HG03469 (cell line): ENCODE data around the gene FOXN3.

ENCODE experiments used
- ATAC-seq: cut with Tn5 transposase; IDR thresholded peaks from one replicate; pipeline ENCODE4 v1.9.1; 2021; ENCODE audit warnings: mild to moderate bottlenecking, moderate library complexity, moderate number of reproducible peaks; ENCODE audit not compliant: unreplicated experiment

Gene FOXN3

DNA sequence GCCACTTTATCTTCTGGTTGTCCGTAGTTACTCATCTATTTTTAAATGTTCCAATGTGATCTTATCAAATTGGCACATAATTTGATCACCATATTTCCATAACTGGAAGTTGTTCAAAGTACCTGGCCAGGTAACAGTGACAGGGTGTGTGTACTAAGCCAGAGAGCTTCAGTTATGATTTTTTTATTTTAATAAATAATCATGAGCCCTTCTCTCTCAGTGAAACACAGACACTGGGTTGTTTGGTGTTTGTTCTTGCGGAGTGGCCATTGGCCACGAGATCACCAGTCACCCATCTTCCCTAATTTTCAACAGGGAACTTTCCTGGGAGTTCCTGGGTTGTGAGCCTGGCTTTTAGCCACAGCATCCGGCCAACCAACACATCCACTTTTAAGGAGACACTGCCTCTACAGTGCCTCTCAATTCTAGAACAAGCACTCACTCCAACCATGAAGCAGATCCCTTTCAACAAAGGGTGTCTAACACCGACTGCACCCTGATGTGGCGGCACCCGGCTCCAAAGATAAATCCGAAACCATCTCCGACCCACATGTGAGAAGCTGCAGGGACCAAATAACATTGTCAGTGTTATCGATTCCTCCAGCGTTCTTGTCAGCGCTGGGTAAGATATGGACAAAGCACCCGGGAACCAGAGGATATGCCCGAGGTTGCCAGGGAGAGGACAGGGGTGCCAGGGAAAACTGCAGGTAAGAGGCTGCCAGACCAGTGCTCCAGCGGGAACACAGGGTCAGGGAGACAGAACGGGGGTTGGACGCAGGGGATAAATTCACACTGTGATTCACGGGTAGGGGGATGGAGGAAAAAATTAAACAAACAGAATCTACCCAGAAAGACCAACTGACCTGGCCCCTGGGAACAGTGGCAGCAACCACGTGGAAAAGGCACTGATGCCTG is 49.9 kb downstream of the FOXN3 start:
- no peak for ATAC-seq

DNA sequence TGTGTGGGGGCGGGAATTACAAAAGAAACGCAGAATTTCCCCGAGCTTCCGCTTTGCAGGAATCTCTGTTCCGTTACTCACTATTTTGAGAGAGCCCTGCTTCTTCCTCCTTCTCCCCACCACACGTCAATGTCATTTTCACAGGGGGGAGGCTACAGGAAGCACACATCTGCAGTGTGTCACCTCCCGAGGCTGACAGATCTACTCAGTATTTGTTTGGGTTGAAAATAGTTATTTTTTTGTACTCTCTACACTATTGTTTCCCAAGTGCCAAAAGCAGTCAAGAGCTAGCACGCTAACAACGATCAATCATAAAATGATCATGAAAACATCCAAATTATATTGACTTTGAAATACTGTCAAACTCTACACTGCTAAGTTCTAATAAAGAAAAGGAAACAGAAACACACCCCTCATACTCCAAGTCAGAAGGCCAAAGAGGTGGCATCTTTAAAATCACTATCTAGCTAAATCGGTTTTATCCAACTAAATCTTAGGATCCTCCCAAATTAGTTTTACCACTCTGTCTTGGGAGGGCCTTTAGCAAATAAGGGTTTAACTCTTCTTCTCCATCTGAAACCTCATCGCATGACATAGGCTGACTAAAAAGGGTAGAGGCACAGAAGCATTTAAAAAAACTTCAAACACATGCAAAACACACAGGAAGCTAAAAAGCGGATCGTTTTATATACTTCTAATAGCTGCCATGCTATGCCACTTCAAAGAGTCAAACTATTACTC is 51.8 kb downstream of the FOXN3 start:
- peak; percentile 74 for ATAC-seq

DNA sequence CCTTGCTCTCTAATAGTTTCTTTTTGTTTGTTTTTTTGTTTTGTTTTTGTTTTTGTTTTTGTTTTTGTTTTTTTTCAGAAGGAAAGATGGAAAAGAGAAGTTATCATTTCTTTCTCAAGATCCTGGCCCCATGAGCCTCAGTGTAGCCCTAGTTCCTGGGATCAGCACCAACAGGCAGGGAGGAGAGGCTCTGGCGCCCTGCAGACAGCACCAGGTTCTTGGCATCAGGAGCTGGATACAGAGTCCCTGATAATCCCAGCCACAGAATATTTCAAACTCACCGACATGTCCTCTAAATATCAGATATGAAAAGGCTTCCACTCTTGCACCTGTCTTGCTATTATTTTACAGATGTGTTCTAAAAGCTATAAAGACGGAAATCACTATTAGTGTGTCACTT is 52.7 kb downstream of the FOXN3 start:
- ATAC-seq: no peak

DNA sequence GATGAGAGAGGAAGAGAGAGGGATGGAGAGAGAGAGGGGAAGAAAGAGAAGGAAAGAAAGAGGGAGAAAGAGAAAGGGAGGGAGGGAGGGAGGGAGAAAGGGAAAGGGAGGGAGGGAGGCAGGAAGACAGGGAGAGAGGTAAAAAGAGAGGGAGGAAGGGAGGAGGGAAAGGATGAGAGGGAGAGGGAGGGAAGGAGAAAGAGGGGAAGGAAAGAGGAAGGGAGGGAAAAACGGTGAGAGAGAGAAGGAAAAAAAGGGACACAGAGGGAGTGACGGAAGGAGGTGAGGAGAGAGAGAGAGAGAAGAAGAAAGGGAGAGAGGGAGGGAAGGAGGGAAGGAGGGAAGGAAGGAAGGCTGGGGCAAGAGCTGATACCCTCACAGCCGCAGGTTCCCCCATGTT is 56.8 kb downstream of the FOXN3 start:
- no peak for ATAC-seq

DNA sequence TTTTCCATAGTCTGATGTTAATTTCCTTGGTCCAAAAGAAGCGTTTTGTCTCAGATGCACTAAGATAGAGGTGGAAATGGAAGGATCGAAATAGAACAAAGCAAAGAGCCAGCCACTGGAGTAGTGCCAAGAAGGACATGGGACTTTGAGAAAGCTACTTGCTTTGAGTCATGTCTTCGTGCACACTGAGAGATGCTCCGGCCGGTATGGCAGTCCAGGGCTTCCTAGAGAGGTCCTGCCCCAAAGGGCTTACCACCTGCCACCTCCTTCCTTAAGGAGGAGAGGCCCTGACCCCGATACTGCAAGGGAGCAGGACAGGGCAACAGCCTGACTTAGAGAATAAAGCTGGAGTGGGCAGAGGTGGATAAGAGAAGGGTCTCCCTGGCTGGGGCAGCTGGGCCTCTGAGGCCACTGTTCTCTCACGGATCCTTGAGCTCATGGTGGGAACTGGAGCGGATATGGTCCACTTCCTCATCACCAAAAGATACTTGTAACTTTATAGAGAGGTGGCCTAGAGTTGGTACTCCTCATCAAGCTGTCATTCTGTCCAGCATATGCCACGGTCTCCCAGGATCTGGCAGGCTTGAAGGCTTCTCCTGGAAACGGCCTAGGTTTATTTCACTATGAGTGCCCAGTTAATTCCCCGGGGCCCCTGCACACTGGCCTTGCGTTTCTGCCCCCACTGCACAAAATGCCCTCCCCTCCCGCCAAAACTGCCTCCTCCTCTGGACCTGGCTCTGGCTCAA is 57.4 kb downstream of the FOXN3 start:
- ATAC-seq: no peak

DNA sequence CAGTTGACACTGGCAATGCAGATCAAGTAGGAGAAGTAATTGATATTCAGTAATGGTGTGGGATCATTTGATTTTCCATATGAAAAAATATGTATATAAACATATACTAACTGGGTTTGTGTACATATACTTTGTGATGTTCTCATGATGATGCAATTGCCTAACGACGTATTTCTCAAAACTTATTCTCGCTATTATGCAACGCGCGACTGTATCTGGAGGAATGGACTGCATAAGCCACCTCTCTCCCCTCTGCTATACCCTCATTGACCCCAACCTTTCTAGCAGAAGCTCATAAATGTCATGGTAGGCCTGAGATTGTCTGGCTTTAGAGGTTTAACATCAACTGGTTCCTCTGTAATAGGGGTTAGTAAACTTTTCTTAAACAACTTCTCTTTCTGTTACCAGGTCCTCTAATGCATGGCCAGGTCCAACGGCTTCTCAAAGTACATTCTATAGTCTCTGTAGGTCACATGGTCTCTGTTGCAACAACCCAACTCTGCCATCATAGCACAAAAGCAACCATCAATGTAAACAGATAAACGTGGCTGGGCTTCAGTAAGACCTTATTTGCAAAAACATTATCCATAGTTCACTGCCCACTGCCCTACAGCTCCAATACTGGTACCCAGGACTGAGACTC is 59.3 kb downstream of the FOXN3 start:
- no peak for ATAC-seq

DNA sequence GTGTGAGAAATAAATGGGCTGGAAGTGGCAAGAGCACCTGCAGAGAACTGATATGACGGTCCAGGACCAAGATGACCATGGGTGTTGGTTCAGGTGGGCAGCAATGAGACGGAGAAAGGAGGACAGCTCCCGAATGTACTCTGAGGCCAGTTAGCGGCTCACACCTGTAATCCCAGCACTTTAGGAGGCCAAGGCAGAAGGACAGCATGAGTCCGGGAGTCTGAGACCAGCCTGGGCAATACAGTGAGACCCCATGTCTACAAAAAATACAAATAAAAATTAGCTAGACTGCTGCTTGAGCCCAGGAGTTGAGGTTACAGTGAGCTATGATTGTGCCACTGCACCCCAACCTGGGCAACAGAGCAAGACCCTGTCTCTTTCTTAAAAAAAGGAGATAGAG is 60.1 kb downstream of the FOXN3 start:
- no peak for ATAC-seq

DNA sequence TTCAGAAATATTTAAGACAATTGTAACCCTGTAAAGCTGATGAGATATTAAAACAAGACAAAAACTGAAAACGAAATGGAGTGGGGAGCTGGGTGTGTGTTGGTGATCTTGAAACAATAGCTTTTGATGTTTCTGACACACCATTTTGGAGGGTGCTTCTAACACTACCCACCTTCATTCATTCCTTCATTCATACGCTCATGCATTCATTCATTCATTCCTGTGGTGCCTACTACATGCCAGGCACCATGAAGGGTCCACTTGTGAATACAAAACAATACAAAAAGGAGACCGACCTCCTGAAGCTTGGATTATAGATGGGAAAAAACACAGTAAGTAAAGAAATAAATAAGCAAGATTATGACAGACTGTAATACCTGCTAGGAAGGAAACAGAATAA is 60.5 kb downstream of the FOXN3 start:
- ATAC-seq: no peak

DNA sequence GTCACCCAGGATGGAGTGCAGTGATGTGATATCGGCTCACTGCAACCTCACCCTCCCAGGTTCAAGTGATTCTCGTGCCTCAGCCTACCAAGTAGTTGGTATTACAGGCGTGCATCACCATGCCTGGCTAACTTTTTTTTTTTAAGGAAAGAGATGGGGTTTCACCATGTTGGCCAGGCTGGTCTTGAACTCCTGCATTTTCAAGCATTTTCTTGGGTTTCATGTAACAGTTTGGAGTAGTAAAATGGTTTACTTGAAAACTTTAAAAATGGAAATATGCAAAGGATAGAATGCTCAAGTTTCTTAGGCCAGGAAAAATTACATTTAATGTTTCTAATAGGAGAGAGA is 63.3 kb downstream of the FOXN3 start:
- ATAC-seq: no peak

DNA sequence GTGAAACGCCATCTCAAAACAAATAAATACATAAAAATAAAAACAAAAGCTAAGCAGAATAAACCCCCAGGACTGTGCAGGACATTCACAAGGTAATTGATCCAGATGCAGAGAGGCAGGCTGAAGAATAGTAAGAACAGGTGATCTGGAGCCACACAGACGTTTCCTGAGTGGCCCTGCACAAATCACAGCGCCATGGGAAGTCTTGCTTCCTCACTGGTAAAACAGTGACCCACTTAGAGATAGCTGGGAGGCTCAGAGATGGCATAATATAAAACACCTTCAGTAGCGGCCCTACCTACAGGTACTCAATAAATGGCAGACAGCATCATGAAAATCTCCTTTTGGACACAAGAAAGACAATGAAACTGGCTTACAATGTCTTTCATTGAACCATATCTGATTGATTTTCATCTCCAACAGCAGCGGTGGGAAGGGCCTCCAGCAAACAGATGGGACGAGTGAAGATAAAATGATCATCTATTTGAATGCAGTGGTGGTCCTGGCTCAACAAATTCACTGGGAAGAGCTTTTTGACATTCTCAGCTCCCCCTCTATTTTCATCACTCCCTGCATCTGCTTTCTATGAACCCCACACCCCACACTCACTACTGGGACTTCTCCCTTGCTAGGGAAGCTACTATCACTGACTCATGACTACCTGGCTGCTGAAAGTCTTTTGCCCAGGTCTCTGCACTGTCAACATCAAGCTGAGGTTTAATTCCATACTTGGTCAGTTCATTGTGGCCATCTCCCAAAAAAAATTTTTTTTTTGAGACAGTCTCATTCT is 63.9 kb downstream of the FOXN3 start:
- ATAC-seq: no peak

DNA sequence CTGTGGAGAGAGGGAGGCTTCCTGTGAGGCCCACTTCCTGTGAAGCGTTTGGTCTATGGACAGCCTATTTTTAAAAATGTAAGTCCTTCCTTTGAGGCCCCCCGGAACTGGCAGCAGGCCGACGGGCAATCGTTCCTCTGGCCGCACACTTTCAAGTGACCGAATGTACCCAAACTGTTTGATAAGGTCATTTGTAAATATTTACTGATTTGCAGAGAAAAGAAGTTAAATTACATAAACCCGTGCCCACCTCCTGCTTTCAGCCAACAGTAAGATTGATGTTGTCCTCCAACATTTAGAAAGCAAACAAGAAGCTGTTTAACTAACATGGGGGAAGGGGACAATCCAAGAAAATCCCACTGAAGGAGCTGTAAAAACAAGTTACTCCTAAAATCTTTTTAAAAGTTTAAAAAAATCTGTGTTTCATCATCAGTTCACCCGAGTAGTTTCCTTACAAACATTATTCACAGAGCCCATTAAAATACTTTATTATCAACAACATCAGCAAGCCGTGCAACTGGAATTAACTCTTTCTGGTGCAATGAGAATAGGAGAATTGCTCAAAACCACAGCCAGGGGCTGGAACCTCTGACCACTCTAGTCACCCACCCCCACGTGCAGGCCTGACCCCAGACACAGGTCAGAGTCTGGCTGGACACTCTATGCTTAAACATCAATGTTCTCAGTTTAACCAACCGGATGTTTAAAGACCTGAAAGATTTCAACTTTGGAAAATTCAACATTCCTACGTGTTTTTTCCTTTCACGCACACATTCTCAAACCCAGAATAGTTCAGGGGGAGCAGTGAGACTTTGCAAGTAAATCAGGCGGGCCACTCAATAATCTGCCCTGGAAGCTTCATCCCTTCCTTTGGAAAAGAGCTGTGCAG is 65.3 kb downstream of the FOXN3 start:
- no peak for ATAC-seq

DNA sequence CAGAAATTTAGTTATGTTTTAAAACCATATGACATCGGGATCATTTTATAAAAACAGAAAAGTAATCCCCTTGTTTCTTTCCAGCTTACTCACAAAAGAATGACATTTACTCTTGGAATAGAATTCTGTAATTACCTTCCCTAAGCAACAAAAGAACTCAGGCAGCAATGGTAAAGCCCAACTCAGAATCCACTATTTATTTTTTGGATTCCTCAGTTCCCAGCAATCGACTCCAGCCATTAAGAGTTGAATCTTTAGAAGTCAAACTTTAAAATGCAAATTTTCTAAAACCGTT is 65.9 kb downstream of the FOXN3 start:
- no peak for ATAC-seq

DNA sequence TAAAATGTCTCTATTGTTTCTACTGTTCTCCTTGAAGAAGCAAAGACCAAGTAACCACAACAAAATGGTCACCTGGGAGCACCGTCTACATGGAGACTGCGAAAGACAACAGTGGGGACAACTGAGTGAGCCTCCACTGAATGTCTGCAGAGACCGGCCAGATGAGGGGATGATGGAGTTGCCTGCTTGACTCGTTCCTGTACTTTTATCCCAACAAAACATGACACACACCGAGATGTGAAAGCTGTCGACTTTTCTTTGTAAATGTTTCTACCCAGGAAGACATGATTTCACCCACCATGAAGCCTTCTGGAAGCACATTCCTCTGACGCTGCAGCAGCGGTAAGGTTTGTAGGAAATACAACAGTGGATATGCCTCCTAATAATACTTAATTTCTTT is 66.9 kb downstream of the FOXN3 start:
- no peak for ATAC-seq

DNA sequence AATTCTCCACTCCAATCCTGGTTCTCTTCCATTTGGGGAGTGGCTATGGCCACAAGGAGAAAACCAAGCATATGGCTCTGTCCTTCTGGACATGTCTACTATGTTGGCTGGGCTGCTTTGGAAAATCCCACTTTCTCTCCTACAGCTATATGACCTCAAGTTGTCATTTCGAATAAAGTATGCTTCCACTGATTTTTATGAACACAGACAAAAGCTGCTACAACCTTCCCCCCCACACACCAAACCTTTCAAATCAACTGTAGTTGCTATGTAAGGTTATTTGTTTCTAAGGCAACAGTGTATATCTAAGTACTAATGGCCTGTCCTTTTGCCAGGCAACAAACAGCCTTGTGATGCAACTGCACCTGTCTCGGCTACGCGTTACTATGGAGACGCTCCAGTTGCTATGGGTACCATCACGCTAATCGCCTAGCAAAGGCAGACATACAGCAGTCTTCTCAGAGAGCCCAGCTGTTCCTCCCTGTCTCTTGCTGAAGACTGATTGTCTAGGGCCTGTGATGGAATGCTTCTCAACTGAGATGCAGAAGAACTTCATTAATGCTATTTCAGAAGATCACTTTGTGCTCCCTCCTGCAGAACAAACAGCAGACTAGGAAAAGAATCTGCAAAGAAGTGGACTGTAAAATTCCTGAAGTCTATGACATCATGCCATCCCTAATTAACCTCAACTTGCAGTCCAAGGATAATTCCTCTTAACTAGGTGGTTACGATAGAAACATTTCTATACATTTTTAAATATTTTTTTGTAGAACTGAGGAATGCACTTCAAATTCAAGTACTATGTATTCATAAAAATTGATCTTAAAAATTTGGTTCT is 67.6 kb downstream of the FOXN3 start:
- no peak for ATAC-seq

DNA sequence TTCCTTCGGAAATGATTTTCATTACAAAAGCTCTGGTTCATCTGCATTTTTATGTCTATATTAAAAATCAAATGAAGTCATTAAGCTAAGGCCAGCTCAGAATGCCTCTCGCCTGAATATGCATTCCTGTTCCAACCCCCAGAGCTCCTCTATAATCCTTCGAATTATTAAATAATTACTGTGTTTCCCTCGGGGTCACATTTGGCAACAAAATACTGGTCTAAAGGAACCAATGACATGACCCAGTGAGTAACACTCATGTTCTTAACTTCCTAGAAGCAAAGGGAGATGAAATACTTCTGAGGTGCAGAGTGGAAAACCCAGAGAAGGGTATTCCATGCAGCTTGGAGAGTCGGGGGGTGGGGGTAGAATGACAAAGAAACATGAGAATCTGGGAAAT is 68.3 kb downstream of the FOXN3 start:
- ATAC-seq: no peak

DNA sequence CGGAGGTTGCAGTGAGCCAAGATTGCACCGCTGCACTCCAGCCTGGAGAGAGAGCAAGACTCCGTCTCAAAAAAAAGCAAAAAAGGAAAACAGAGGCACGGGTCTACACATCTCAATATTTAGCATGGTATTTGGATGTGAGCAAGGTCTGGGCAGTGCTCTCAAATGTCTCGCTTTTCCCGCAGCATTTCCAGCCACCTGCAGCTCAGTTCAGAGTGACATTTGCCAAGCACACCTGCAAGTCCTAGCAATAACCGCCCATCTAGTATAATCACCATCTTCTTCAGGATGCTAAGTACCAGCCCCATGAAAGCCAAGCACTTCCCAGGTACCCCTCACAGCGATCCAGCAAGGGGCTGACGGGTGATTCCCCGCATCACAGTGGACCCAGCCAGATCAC is 69.1 kb downstream of the FOXN3 start:
- no peak for ATAC-seq

DNA sequence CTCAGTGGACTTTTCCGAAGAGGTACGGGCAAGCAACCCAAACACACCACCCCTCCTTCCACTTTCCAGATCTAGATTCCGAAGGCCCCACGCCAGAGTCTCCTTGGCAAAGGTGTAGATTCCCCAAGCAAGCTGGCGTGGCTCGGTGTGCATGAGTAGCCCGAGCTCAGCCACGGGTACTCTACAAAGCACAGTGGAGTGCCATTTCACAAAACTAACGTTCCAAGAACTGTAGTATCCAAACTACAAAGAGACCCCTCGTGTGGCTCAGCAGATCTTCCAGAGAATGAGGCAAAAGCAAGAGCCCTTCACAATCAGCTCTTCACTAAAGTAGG is 72.1 kb downstream of the FOXN3 start:
- ATAC-seq: no peak

DNA sequence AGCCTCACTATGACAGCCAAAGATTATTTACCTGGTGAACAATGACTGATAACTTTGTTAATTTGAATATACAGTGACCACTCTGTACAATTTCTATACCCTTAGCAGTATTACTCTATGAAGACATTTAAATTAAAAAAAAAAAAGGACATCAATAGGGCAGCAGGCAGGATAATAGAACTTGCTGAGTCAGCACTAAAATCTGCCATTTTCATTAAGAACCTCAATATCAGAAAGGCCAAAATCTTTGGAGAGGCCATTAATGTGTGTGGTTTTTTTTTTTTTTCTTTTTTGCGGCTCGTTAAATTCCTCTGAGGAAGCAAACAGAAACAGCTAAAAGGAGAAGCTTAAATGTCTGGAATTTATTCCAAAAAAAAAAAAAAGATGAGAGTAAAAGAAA is 73.7 kb downstream of the FOXN3 start:
- no peak for ATAC-seq

DNA sequence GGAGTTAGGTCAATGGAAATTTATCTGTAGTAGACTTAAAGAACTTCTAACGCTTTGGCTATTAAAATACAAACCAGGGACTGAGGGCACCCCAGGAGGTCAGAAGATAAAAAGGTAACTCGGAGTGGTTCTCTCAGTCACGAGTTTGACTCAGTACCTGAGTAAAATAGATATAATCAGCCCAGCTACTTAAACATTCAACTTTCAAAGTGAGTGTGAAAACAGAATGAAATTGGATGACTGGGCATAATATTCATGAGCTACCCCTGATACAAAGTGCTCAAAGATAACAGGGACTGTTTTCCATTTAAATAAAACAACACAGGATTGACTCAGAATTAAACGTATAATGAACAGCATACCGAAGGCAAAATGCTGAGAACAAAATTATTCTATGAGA is 75.0 kb downstream of the FOXN3 start:
- no peak for ATAC-seq
